Erythroblast (primary cell): ENCODE results near the gene YPEL3.

Experiments
- DNase-seq, 2 experiments: peaks; one replicate each; lab custom pipeline; 2025; lab: John Stamatoyannopoulos, UW
- GATA1 ChIP-seq: IDR thresholded peaks from 2 replicates; pipeline ENCODE4 v1.6.1; 2011; ENCODE audit warnings: low read depth, mild to moderate bottlenecking, control low read depth, low read length, moderate library complexity
- POLR2A ChIP-seq: IDR thresholded peaks from 2 replicates; pipeline ENCODE4 v1.6.1; 2011; ENCODE audit warnings: mild to moderate bottlenecking, low read length

The YPEL3 gene

GRCh38 chr16:30112197-30113030, 16.4 kb upstream of the YPEL3 start:
- no peak for TF ChIP-seq GATA1
- no peak for TF ChIP-seq POLR2A
- DNase-seq, result peak in 1 of 2 experiments; percentile 73

GRCh38 chr16:30110661-30111060, 14.6 kb upstream of the YPEL3 start:
- TF ChIP-seq POLR2A (no peak), GATA1 (no peak)
- DNase-seq, result no peak

GRCh38 chr16:30108059-30108850, 12.2 kb upstream of the YPEL3 start:
- DNase-seq, result no peak
- no peak for TF ChIP-seq GATA1
- no peak for TF ChIP-seq POLR2A

GRCh38 chr16:30104492-30104891, 8.5 kb upstream of the YPEL3 start:
- DNase-seq, result no peak
- no peak for TF ChIP-seq POLR2A
- TF ChIP-seq GATA1, result no peak

GRCh38 chr16:30104090-30104489, 8.1 kb upstream of the YPEL3 start:
- DNase-seq, result no peak
- no peak for TF ChIP-seq GATA1
- TF ChIP-seq POLR2A, result no peak

GRCh38 chr16:30096862-30097563, 1.0 kb upstream of the YPEL3 start:
- no peak for DNase-seq
- no peak for TF ChIP-seq GATA1
- peak; percentile 8 for TF ChIP-seq POLR2A

GRCh38 chr16:30095166-30096078, 591 bp downstream of the YPEL3 start:
- DNase-seq, result no peak
- no peak for TF ChIP-seq POLR2A
- TF ChIP-seq GATA1, result no peak

- TF ChIP-seq GATA1 (no peak), POLR2A (no peak)
- no peak for DNase-seq
Observed at GRCh38 chr16:30094541-30095165, 1.4 kb downstream of the YPEL3 start.

- peak; percentile 75 to 82 for DNase-seq
Observed at GRCh38 chr16:30092373-30093010, 3.5 kb downstream of the YPEL3 start.

GRCh38 chr16:30091474-30092372, 4.3 kb downstream of the YPEL3 start, which contains the start of gene TBX6:
Gene TBX6, minus strand, starts transcription at chr16:30091924. Its CDS starts 731 bp downstream, at chr16:30091193.
- DNase-seq, result peak; percentile 93 to 96
- TF ChIP-seq POLR2A (peak; percentile 67), GATA1 (no peak)

More at GRCh38 chr16:30092373-30093010, 3.5 kb downstream of the YPEL3 start:
- peak; percentile 41 for TF ChIP-seq POLR2A
- no peak for TF ChIP-seq GATA1
